SU-DHL-6 (cell line): ENCODE results near the gene CCSER2.

ENCODE experiments used
- H2AFZ ChIP-seq: fragments of 200-600 bp; sonication (generic); 2 replicates; pipeline ENCODE4 v1.6.1; 2014; ENCODE audit warnings: low read depth, mild to moderate bottlenecking, moderate library complexity, mixed read lengths, antibody characterized with exemption, low read length; ENCODE audit not compliant: severe bottlenecking
- H3F3A ChIP-seq: fragments of 200-600 bp; shearing (Covaris generic); 2 replicates; pipeline ENCODE4 v1.6.0; 2016; ENCODE audit warnings: antibody characterized with exemption, mild to moderate bottlenecking; ENCODE audit not compliant: insufficient read depth
- H3K27ac ChIP-seq: fragments of 200-600 bp; sonication (generic); 2 replicates; pipeline ENCODE4 v1.5.1; 2016; ENCODE audit warnings: low read depth, mild to moderate bottlenecking, low read length, moderate library complexity, mixed read lengths
- H3K27me3 ChIP-seq: fragments of 200-600 bp; sonication (generic), shearing (Covaris generic); 2 replicates; pipeline ENCODE4 v1.6.0; 2014; ENCODE audit warnings: mild to moderate bottlenecking, low read length
- H3K36me3 ChIP-seq: fragments of 200-600 bp; sonication (generic); 2 replicates; pipeline ENCODE4 v1.6.1; 2014; ENCODE audit warnings: mild to moderate bottlenecking, low read length, mixed read lengths
- H3K4me2 ChIP-seq: fragments of 300-600, 200-600 bp; shearing (Covaris generic), sonication (generic); 2 replicates; pipeline ENCODE4 v1.6.0; 2014; ENCODE audit warnings: low read length, low read depth, mild to moderate bottlenecking; ENCODE audit not compliant: poor library complexity, severe bottlenecking
- H3K4me3 ChIP-seq: fragments of 200-600 bp; sonication (generic); 2 replicates; pipeline ENCODE4 v1.5.1; 2014; ENCODE audit warnings: antibody characterized with exemption, low read length, mild to moderate bottlenecking, mixed read lengths; ENCODE audit not compliant: insufficient read depth, poor library complexity, severe bottlenecking
- H3K79me2 ChIP-seq: fragments of 200-600 bp; sonication (generic); 2 replicates; pipeline ENCODE4 v1.6.1; 2014; ENCODE audit warnings: mild to moderate bottlenecking, low read length, moderate library complexity; ENCODE audit not compliant: insufficient read depth
- H3K9ac ChIP-seq: fragments of 200-600 bp; sonication (generic); 2 replicates; pipeline ENCODE4 v1.7.0; 2014; ENCODE audit warnings: mild to moderate bottlenecking, low read length
- H3K9me2 ChIP-seq: fragments of 200-600 bp; sonication (generic); replicated peaks from 2 replicates; pipeline ENCODE4 v1.6.1; 2014; ENCODE audit warnings: low read length; ENCODE audit not compliant: insufficient read depth
- H3K9me3 ChIP-seq: fragments of 200-600 bp; sonication (generic); 2 replicates; pipeline ENCODE4 v1.6.1; 2014; ENCODE audit warnings: low read length, mixed read lengths; ENCODE audit not compliant: insufficient read depth
- H4K20me1 ChIP-seq: fragments of 200-600 bp; sonication (generic); 2 replicates; pipeline ENCODE4 v1.6.1; 2014; ENCODE audit warnings: low read depth, mild to moderate bottlenecking, antibody characterized with exemption, low read length, moderate library complexity, mixed read lengths
- CTCF ChIP-seq: fragments of 200-600 bp; sonication (generic); IDR thresholded peaks from one replicate; pipeline ENCODE4 v1.5.1; 2017; ENCODE audit warnings: antibody characterized with exemption, mild to moderate bottlenecking, low read length, moderate library complexity; ENCODE audit not compliant: insufficient read depth, poor library complexity, severe bottlenecking
- EZH2phosphoT487 ChIP-seq: fragments of 200-600 bp; sonication (generic), shearing (Covaris generic); conservative IDR thresholded peaks from 2 replicates; pipeline ENCODE4 v1.6.1; 2018; ENCODE audit warnings: mild to moderate bottlenecking, antibody characterized with exemption, low read length, moderate library complexity, mixed read lengths

CCSER2 gene

GRCh38 chr10:84298057-84298456 lies 30.3 kb upstream of the CCSER2 start:
- no peaks in the 10 kb centered on the region for H3K9me2 ChIP-seq
- H4K20me1 ChIP-seq, result no peaks in the 10 kb centered on the region
- H3K4me3 ChIP-seq, result no peak overlapping the region
- H3K36me3 ChIP-seq, result no peaks in the 10 kb centered on the region
- H3K9me3 ChIP-seq, result no peaks in the 10 kb centered on the region
- H2AFZ ChIP-seq, result no peak overlapping the region
- no peak overlapping the region for H3K4me2 ChIP-seq
- no peaks in the 10 kb centered on the region for H3F3A ChIP-seq
- H3K79me2 ChIP-seq, result no peaks in the 10 kb centered on the region
- TF ChIP-seq EZH2phosphoT487 (no peak), CTCF (no peak)
- H3K9ac ChIP-seq, result no peak overlapping the region
- H3K27me3 ChIP-seq, result no peaks in the 10 kb centered on the region
- no peak overlapping the region for H3K27ac ChIP-seq

GRCh38 chr10:84302223-84302622 lies 26.2 kb upstream of the CCSER2 start:
- no peak overlapping the region for H2AFZ ChIP-seq
- H3K9ac ChIP-seq, result no peak overlapping the region
- no peaks in the 10 kb centered on the region for H3K79me2 ChIP-seq
- no peaks in the 10 kb centered on the region for H3K27me3 ChIP-seq
- H3K9me3 ChIP-seq, result no peaks in the 10 kb centered on the region
- H3K4me2 ChIP-seq, result no peak overlapping the region
- no peaks in the 10 kb centered on the region for H3K36me3 ChIP-seq
- H3K27ac ChIP-seq, result no peak overlapping the region
- no peak for TF ChIP-seq CTCF
- TF ChIP-seq EZH2phosphoT487, result no peak
- H3K9me2 ChIP-seq, result no peaks in the 10 kb centered on the region
- H4K20me1 ChIP-seq, result no peaks in the 10 kb centered on the region
- no peak overlapping the region for H3K4me3 ChIP-seq
- no peaks in the 10 kb centered on the region for H3F3A ChIP-seq

- no peaks in the 10 kb centered on the region for H3K9me2 ChIP-seq
- no peak overlapping the region for H2AFZ ChIP-seq
- H3K36me3 ChIP-seq, result no peaks in the 10 kb centered on the region
- H4K20me1 ChIP-seq, result no peaks in the 10 kb centered on the region
- H3K9ac ChIP-seq, result no peak overlapping the region
- H3F3A ChIP-seq, result no peaks in the 10 kb centered on the region
- TF ChIP-seq EZH2phosphoT487, result no peak
- TF ChIP-seq CTCF, result no peak
- no peak overlapping the region for H3K4me3 ChIP-seq
- H3K4me2 ChIP-seq, result no peak overlapping the region
- no peaks in the 10 kb centered on the region for H3K9me3 ChIP-seq
- no peak overlapping the region for H3K27ac ChIP-seq
- H3K79me2 ChIP-seq, result no peaks in the 10 kb centered on the region
- H3K27me3 ChIP-seq, result no peaks in the 10 kb centered on the region
These were observed 21.5 kb upstream of the CCSER2 start for GRCh38 chr10:84306751-84307384.
